Measurements from ENCODE around the gene ACER1.
A peak's percentile ranks its signal among the peaks of the same experiment; 100 is the strongest.

The ACER1 gene

GRCh38 chr19:6278740-6279619, 54.4 kb downstream of the ACER1 start:
- H3K9ac ChIP-seq (ENCODE audit: low read length), result peak overlapping the region; percentile 54
- no peaks in the 10 kb centered on the region for H3K27me3 ChIP-seq (ENCODE audit: control insufficient read depth, insufficient read depth, low read length)
- peaks cover 33% of the 10 kb centered on the region for H3K4me1 ChIP-seq (ENCODE audit: control insufficient read depth, insufficient read depth, low read length)
- peak overlapping the region; percentile 64 for H3K27ac ChIP-seq (ENCODE audit: low read depth, low read length)
- H3K4me3 ChIP-seq (ENCODE audit: low read length), result peak overlapping the region; percentile 73
- no peaks in the 10 kb centered on the region for H3K36me3 ChIP-seq (ENCODE audit: control insufficient read depth, insufficient read depth, low read length)

DNA sequence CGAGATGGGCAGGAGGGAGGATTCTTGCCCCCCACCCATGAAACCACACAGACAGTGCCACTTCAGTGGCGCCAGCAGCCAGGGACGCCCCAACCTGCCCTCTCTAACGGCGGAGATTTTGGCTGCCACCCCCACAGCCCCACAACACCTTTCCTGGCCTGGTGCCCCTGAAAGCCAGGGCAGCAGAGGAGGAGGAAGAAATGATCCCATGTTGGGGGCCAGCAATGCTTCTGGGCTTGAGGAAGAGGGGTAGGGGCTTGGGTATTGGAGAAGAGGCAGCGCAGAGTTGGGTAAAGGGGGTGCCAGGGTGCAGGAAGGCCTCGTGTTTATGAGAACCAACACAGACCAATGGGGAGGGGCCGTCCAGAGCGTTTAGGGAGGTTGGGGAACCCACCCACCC, 55.4 kb downstream of the ACER1 start:
- peak overlapping the region; percentile 14 for H3K27ac ChIP-seq (ENCODE audit: low read depth, low read length)
- H3K36me3 ChIP-seq (ENCODE audit: control insufficient read depth, insufficient read depth, low read length), result no peaks in the 10 kb centered on the region
- H3K4me3 ChIP-seq (ENCODE audit: low read length), result peak overlapping the region; percentile 73
- peaks cover 41% of the 10 kb centered on the region for H3K4me1 ChIP-seq (ENCODE audit: control insufficient read depth, insufficient read depth, low read length)
- no peak overlapping the region for H3K9ac ChIP-seq (ENCODE audit: low read length)
- H3K27me3 ChIP-seq (ENCODE audit: control insufficient read depth, insufficient read depth, low read length), result no peaks in the 10 kb centered on the region

GRCh38 chr19:6276447-6276846, 57.0 kb downstream of the ACER1 start:
- Histone ChIP-seq H3K27ac (ENCODE audit: low read depth, low read length) (peak overlapping the region; percentile 42), H3K9ac (ENCODE audit: low read length) (no peak overlapping the region), H3K27me3 (ENCODE audit: control insufficient read depth, insufficient read depth, low read length) (no peaks in the 10 kb centered on the region), H3K36me3 (ENCODE audit: control insufficient read depth, insufficient read depth, low read length) (no peaks in the 10 kb centered on the region), H3K4me1 (ENCODE audit: control insufficient read depth, insufficient read depth, low read length) (peaks cover 52% of the 10 kb centered on the region), H3K4me3 (ENCODE audit: low read length) (no peak overlapping the region)

DNA sequence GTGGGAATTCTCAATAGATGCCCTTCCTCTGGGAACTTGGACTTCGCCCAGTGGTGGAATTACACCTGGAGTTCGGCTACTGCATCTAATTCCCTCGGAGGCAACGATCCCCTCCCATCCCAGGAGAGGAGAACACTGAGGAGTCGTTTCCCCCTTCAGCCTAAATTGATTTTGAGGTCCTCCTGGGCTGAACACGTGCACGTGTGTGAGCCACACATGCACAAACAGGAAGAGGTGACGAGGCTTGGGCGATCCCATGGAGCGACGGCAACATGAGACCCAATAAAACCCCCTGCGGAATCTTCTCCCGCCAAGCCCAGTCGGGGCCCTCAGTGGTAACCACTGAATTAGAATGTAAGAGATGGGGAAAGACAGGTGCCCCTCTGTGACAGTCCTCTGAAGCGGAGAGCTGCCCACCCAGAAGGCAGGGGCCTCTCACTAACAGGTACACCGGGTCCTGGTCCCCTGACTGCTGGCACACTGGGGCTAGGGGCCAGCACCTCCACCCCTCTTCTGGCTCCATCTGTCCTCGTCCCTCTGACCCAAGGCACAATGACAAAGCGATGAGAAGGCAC, 58.2 kb downstream of the ACER1 start:
- H3K27ac ChIP-seq (ENCODE audit: low read depth, low read length), result peak overlapping the region; percentile 83
- H3K27me3 ChIP-seq (ENCODE audit: control insufficient read depth, insufficient read depth, low read length), result no peaks in the 10 kb centered on the region
- peaks cover 62% of the 10 kb centered on the region for H3K4me1 ChIP-seq (ENCODE audit: control insufficient read depth, insufficient read depth, low read length)
- no peak overlapping the region for H3K4me3 ChIP-seq (ENCODE audit: low read length)
- H3K9ac ChIP-seq (ENCODE audit: low read length), result no peak overlapping the region
- H3K36me3 ChIP-seq (ENCODE audit: control insufficient read depth, insufficient read depth, low read length), result peaks cover under 1% of the 10 kb centered on the region

DNA sequence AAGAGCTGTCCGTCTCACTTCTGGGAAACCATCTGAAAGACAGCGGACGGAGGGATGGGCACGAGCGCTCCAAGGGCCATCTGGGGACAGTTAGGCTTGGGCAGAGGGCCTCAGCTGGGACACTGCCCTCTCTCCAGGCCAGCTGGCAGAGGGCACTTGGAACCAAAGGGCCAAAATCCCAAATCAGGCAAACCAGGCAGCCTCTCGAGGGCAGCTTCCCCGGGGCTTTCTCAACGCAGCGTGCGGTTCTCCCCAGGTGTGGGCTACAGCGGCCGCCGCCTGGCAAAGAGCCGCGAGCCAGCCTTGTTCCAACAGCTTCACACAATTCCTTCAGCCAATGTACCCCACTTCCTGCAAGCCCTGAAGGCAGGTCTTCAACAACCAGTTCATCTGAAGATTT, 58.7 kb downstream of the ACER1 start:
- Histone ChIP-seq H3K4me3 (ENCODE audit: low read length) (peak overlapping the region; percentile 44), H3K27me3 (ENCODE audit: control insufficient read depth, insufficient read depth, low read length) (no peaks in the 10 kb centered on the region), H3K27ac (ENCODE audit: low read depth, low read length) (peak overlapping the region; percentile 83), H3K4me1 (ENCODE audit: control insufficient read depth, insufficient read depth, low read length) (peaks cover 62% of the 10 kb centered on the region), H3K36me3 (ENCODE audit: control insufficient read depth, insufficient read depth, low read length) (peaks cover 6% of the 10 kb centered on the region), H3K9ac (ENCODE audit: low read length) (no peak overlapping the region)

- H3K27ac ChIP-seq (ENCODE audit: low read depth, low read length), result peak overlapping the region; percentile 83
- H3K36me3 ChIP-seq (ENCODE audit: control insufficient read depth, insufficient read depth, low read length), result peaks cover 6% of the 10 kb centered on the region
- H3K9ac ChIP-seq (ENCODE audit: low read length), result no peak overlapping the region
- peak overlapping the region; percentile 44 for H3K4me3 ChIP-seq (ENCODE audit: low read length)
- H3K4me1 ChIP-seq (ENCODE audit: control insufficient read depth, insufficient read depth, low read length), result peaks cover 62% of the 10 kb centered on the region
- no peaks in the 10 kb centered on the region for H3K27me3 ChIP-seq (ENCODE audit: control insufficient read depth, insufficient read depth, low read length)
These were observed 59.5 kb downstream of the ACER1 start for GRCh38 chr19:6273701-6274601.

- Histone ChIP-seq H3K27me3 (ENCODE audit: control insufficient read depth, insufficient read depth, low read length) (no peaks in the 10 kb centered on the region), H3K4me1 (ENCODE audit: control insufficient read depth, insufficient read depth, low read length) (peaks cover 62% of the 10 kb centered on the region), H3K9ac (ENCODE audit: low read length) (no peak overlapping the region)
These were observed 60.4 kb downstream of the ACER1 start for GRCh38 chr19:6272913-6273600.

GRCh38 chr19:6272411-6272791, 61.0 kb downstream of the ACER1 start:
- Histone ChIP-seq H3K4me3 (ENCODE audit: low read length) (no peak overlapping the region), H3K36me3 (ENCODE audit: control insufficient read depth, insufficient read depth, low read length) (peaks cover 7% of the 10 kb centered on the region), H3K9ac (ENCODE audit: low read length) (no peak overlapping the region), H3K4me1 (ENCODE audit: control insufficient read depth, insufficient read depth, low read length) (peaks cover 58% of the 10 kb centered on the region), H3K27me3 (ENCODE audit: control insufficient read depth, insufficient read depth, low read length) (no peaks in the 10 kb centered on the region), H3K27ac (ENCODE audit: low read depth, low read length) (peak overlapping the region; percentile 69)

More at GRCh38 chr19:6272913-6273600, 60.4 kb downstream of the ACER1 start:
- Histone ChIP-seq H3K27ac (ENCODE audit: low read depth, low read length) (peak overlapping the region; percentile 83), H3K36me3 (ENCODE audit: control insufficient read depth, insufficient read depth, low read length) (peaks cover 6% of the 10 kb centered on the region), H3K4me3 (ENCODE audit: low read length) (peak overlapping the region; percentile 5)

DNA sequence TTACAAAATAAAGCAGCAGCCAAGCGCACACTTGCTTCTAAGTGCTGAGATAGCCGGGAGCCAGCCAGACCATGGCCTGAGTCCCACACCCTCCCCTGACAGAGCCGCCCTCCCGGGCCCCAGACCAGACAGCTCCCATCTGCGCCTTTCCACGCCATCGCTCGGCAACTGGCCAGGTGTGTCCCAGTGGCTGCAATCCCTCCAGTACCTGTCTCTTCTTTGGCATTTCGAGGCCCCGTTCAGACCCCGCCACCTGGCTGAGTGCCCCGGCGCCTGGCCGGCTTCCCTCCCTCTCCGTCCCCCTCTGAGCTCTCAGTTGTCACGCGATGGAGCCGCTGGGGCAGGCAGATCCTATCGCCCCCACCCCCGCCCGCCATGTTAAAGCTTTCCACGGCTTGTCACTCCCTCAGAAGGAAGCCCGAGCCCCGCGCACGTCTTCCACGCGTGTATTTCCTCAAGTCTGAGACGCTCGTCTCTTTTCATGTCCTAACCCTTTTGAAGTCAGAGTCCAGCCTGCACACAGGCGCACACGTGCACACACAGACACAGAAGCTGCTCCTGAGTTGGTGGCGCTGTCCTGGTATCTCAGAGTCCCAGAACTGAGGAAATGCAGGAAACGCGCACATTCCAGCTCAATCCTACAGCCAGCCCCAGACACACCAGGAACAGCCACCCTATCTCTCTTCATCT, 61.5 kb downstream of the ACER1 start:
- Histone ChIP-seq H3K27me3 (ENCODE audit: control insufficient read depth, insufficient read depth, low read length) (no peaks in the 10 kb centered on the region), H3K4me1 (ENCODE audit: control insufficient read depth, insufficient read depth, low read length) (peaks cover 53% of the 10 kb centered on the region), H3K4me3 (ENCODE audit: low read length) (peak overlapping the region; percentile 37), H3K36me3 (ENCODE audit: control insufficient read depth, insufficient read depth, low read length) (peaks cover 9% of the 10 kb centered on the region), H3K9ac (ENCODE audit: low read length) (no peak overlapping the region), H3K27ac (ENCODE audit: low read depth, low read length) (peak overlapping the region; percentile 69)

GRCh38 chr19:6271251-6271650, 62.2 kb downstream of the ACER1 start:
- Histone ChIP-seq H3K9ac (ENCODE audit: low read length) (no peak overlapping the region), H3K27ac (ENCODE audit: low read depth, low read length) (peak overlapping the region; percentile 69), H3K36me3 (ENCODE audit: control insufficient read depth, insufficient read depth, low read length) (peaks cover 9% of the 10 kb centered on the region), H3K4me3 (ENCODE audit: low read length) (peak overlapping the region; percentile 37), H3K27me3 (ENCODE audit: control insufficient read depth, insufficient read depth, low read length) (no peaks in the 10 kb centered on the region), H3K4me1 (ENCODE audit: control insufficient read depth, insufficient read depth, low read length) (peaks cover 47% of the 10 kb centered on the region)

GRCh38 chr19:6270822-6271221, 62.6 kb downstream of the ACER1 start:
- Histone ChIP-seq H3K27me3 (ENCODE audit: control insufficient read depth, insufficient read depth, low read length) (no peaks in the 10 kb centered on the region), H3K9ac (ENCODE audit: low read length) (no peak overlapping the region), H3K27ac (ENCODE audit: low read depth, low read length) (peak overlapping the region; percentile 69), H3K4me1 (ENCODE audit: control insufficient read depth, insufficient read depth, low read length) (peaks cover 43% of the 10 kb centered on the region), H3K36me3 (ENCODE audit: control insufficient read depth, insufficient read depth, low read length) (peaks cover 9% of the 10 kb centered on the region), H3K4me3 (ENCODE audit: low read length) (peak overlapping the region; percentile 37)
